A549 (cell line): ENCODE results near the gene TC2N.

Source experiments
- HDAC2 ChIP-seq: fragments of 200-600 bp; sonication (generic); IDR thresholded peaks from 2 replicates; pipeline ENCODE4 v1.6.1; 2016
- KDM1A ChIP-seq: fragments of 200-600 bp; sonication (generic); IDR thresholded peaks from 2 replicates; pipeline ENCODE4 v1.6.1; 2016; ENCODE audit warnings: low read depth, mild to moderate bottlenecking
- KDM5A ChIP-seq: fragments of 200-600 bp; sonication (generic); IDR thresholded peaks from 2 replicates; pipeline ENCODE4 v1.6.1; 2016; ENCODE audit warnings: antibody characterized with exemption, mild to moderate bottlenecking
- POLR2A ChIP-seq: IDR thresholded peaks from 2 replicates; pipeline ENCODE4 v1.6.1; 2012; ENCODE audit warnings: mild to moderate bottlenecking, low read length
- RCOR1 ChIP-seq: fragments of 150-350 bp; IDR thresholded peaks from 2 replicates; pipeline ENCODE4 v1.6.1; 2014; ENCODE audit warnings: antibody characterized with exemption, low read length, low read depth
- TF ChIP-seq, protein P1 (sequence below): fragments of 450-650 bp; IDR thresholded peaks from 2 replicates; pipeline ENCODE4 v1.6.1; 2014; ENCODE audit warnings: antibody characterized with exemption
- TF ChIP-seq, protein P2 (sequence below): fragments of >200 bp; sonication (Bioruptor Twin); formaldehyde crosslinking; IDR thresholded peaks from 3 replicates; pipeline ENCODE4 v1.5.1; 2016
- TF ChIP-seq, protein P3 (sequence below): fragments of 200-600 bp; sonication (generic); IDR thresholded peaks from 2 replicates; pipeline ENCODE4 v1.6.1; 2016; ENCODE audit warnings: antibody characterized with exemption, mild to moderate bottlenecking, moderate library complexity
- TF ChIP-seq, protein P4 (sequence below): IDR thresholded peaks from 2 replicates; pipeline ENCODE4 v1.6.1; 2012

DNA sequence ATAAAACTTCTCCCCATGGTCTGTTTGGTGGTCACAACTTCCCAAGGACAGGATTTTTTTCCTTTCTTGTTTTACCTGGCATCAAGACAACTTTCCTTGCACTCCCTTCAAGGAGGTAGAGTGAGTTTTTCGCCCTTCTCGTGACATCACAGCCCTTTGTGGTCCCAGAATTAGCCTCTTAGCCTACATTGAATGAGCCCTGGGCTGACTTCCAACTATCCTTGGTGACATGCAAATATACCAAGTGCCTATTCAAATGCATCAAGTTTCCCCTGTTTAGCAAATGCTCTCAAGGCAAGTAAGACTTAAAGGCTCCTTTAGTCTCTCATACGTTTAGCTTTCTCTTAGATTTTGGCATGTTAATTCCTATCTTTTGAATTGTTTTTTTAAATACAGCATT, 36.6 kb downstream of the TC2N start:
- no peak for TF ChIP-seq POLR2A
- no peak for TF ChIP-seq HDAC2
- TF ChIP-seq, protein P1, sequence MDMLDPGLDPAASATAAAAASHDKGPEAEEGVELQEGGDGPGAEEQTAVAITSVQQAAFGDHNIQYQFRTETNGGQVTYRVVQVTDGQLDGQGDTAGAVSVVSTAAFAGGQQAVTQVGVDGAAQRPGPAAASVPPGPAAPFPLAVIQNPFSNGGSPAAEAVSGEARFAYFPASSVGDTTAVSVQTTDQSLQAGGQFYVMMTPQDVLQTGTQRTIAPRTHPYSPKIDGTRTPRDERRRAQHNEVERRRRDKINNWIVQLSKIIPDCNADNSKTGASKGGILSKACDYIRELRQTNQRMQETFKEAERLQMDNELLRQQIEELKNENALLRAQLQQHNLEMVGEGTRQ, result no peak
- TF ChIP-seq, protein P2, sequence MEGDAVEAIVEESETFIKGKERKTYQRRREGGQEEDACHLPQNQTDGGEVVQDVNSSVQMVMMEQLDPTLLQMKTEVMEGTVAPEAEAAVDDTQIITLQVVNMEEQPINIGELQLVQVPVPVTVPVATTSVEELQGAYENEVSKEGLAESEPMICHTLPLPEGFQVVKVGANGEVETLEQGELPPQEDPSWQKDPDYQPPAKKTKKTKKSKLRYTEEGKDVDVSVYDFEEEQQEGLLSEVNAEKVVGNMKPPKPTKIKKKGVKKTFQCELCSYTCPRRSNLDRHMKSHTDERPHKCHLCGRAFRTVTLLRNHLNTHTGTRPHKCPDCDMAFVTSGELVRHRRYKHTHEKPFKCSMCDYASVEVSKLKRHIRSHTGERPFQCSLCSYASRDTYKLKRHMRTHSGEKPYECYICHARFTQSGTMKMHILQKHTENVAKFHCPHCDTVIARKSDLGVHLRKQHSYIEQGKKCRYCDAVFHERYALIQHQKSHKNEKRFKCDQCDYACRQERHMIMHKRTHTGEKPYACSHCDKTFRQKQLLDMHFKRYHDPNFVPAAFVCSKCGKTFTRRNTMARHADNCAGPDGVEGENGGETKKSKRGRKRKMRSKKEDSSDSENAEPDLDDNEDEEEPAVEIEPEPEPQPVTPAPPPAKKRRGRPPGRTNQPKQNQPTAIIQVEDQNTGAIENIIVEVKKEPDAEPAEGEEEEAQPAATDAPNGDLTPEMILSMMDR, result no peak
- TF ChIP-seq KDM5A, result no peak
- TF ChIP-seq, protein P3, sequence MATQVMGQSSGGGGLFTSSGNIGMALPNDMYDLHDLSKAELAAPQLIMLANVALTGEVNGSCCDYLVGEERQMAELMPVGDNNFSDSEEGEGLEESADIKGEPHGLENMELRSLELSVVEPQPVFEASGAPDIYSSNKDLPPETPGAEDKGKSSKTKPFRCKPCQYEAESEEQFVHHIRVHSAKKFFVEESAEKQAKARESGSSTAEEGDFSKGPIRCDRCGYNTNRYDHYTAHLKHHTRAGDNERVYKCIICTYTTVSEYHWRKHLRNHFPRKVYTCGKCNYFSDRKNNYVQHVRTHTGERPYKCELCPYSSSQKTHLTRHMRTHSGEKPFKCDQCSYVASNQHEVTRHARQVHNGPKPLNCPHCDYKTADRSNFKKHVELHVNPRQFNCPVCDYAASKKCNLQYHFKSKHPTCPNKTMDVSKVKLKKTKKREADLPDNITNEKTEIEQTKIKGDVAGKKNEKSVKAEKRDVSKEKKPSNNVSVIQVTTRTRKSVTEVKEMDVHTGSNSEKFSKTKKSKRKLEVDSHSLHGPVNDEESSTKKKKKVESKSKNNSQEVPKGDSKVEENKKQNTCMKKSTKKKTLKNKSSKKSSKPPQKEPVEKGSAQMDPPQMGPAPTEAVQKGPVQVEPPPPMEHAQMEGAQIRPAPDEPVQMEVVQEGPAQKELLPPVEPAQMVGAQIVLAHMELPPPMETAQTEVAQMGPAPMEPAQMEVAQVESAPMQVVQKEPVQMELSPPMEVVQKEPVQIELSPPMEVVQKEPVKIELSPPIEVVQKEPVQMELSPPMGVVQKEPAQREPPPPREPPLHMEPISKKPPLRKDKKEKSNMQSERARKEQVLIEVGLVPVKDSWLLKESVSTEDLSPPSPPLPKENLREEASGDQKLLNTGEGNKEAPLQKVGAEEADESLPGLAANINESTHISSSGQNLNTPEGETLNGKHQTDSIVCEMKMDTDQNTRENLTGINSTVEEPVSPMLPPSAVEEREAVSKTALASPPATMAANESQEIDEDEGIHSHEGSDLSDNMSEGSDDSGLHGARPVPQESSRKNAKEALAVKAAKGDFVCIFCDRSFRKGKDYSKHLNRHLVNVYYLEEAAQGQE, result no peak
- no peak for TF ChIP-seq RCOR1
- no peak for TF ChIP-seq KDM1A
- TF ChIP-seq, protein P4, sequence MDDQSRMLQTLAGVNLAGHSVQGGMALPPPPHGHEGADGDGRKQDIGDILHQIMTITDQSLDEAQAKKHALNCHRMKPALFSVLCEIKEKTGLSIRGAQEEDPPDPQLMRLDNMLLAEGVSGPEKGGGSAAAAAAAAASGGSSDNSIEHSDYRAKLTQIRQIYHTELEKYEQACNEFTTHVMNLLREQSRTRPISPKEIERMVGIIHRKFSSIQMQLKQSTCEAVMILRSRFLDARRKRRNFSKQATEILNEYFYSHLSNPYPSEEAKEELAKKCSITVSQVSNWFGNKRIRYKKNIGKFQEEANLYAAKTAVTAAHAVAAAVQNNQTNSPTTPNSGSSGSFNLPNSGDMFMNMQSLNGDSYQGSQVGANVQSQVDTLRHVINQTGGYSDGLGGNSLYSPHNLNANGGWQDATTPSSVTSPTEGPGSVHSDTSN, result no peak
